OCI-LY3 (cell line): ENCODE data around the gene LRP3.
"Not testable (repeated sequence)": the region's sequence is repeated elsewhere in the genome, so short reads cannot be mapped to it uniquely, and the experiment has no call there.

Source experiments
- H2AFZ ChIP-seq: fragments of 200-600, 300-600 bp; shearing (Covaris generic); 2 replicates; pipeline ENCODE4 v1.6.0; 2014; ENCODE audit warnings: antibody characterized with exemption, low read depth, low read length
- H3K27ac ChIP-seq: fragments of 200-600, 300-600 bp; sonication (generic); 2 replicates; pipeline ENCODE4 v1.5.1; 2014; ENCODE audit warnings: mild to moderate bottlenecking, low read length, moderate library complexity, mixed read lengths
- H3K27me3 ChIP-seq: fragments of 200-600, 300-600 bp; sonication (generic); 2 replicates; pipeline ENCODE4 v1.6.1; 2014; ENCODE audit warnings: low read depth, low read length, mixed read lengths
- H3K36me3 ChIP-seq: fragments of 200-600, 300-600 bp; sonication (generic); replicated peaks from 2 replicates; pipeline ENCODE3; 2014; ENCODE audit warnings: low read depth, low read length, mixed read lengths
- H3K4me1 ChIP-seq: fragments of 300-600, 200-600 bp; sonication (generic); 2 replicates; pipeline ENCODE4 v1.6.1; 2014; ENCODE audit warnings: low read length, mixed read lengths
- H3K4me2 ChIP-seq: fragments of 200-600, 300-600 bp; sonication (generic); 2 replicates; pipeline ENCODE4 v1.6.1; 2014; ENCODE audit warnings: low read length, mixed read lengths
- H3K4me3 ChIP-seq: fragments of 300-600, 200-600 bp; sonication (generic); 2 replicates; pipeline ENCODE4 v1.5.1; 2014; ENCODE audit warnings: antibody characterized with exemption, mild to moderate bottlenecking, low read length, moderate library complexity
- H3K79me2 ChIP-seq: fragments of 300-600, 200-600 bp; shearing (Covaris generic); 2 replicates; pipeline ENCODE4 v1.6.1; 2014; ENCODE audit warnings: mild to moderate bottlenecking, low read length, mixed read lengths
- H3K9ac ChIP-seq: fragments of 300-600, 200-600 bp; shearing (Covaris generic); 2 replicates; pipeline ENCODE4 v1.6.0; 2014; ENCODE audit warnings: mild to moderate bottlenecking, low read length, moderate library complexity
- H3K9me3 ChIP-seq: fragments of 200-600, 300-600 bp; shearing (Covaris generic); 2 replicates; pipeline ENCODE4 v1.6.1; 2014; ENCODE audit warnings: low read length, mixed read lengths; ENCODE audit not compliant: insufficient read depth
- H4K20me1 ChIP-seq: fragments of 200-600, 300-600 bp; sonication (generic); 2 replicates; pipeline ENCODE4 v1.6.1; 2016; ENCODE audit warnings: low read length, mixed read lengths; ENCODE audit not compliant: insufficient read depth
- EZH2phosphoT487 ChIP-seq: fragments of 200-600 bp; shearing (Covaris generic); IDR thresholded peaks from 2 replicates; pipeline ENCODE4 v1.6.1; 2018; ENCODE audit warnings: antibody characterized with exemption, mixed run types, low read depth
- TF ChIP-seq, protein P1 (sequence below): fragments of 200-600, 300-600 bp; sonication (generic); IDR thresholded peaks from 2 replicates; pipeline ENCODE4 v1.5.1; 2014; ENCODE audit warnings: antibody characterized with exemption, low read length, low read depth

The LRP3 gene

DNA sequence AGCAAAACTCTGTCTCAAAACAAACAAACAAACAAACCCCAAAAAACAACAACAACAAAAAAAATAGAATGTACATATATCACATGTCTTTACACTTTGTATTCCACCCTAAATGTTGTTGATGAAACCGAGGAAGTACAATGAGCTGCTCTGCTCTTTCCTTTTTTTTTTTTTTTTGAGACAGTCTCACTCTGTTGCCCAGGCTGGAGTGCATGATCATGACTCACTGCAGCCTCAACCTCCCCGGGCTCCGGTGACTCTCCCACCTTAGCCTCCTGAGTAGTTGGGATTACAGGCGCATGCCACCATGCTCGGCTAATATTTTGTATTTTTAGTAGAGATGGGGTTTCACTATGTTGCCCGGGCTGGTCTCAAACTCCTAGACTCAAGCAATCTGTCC lies 30.6 kb upstream of the LRP3 start:
- no peaks in the 10 kb centered on the region for H4K20me1 ChIP-seq

DNA sequence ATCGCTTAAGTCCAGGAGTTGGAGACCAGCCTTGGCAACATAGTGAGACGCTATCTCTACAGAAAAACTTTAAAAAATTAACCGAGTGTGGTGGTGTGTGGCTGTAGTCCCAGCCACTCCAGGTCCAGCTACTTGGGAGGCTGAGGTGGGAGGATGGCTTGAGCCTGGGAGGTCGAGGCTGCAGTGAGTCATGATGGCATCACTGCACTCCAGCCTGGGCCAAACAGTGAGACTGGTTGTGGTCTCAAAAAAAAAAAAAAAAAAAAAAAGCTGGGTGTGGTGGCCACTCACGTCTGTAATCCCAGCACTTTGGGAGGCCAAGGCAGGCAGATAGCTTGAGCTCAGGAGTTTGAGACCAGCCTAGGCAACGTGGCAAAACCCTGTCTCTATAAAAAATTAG lies 28.1 kb upstream of the LRP3 start:
- H3K27me3 ChIP-seq, H3K9me3 ChIP-seq, H3K27ac ChIP-seq, H3K79me2 ChIP-seq, H3K4me3 ChIP-seq, H3K4me1 ChIP-seq, H2AFZ ChIP-seq, H3K36me3 ChIP-seq, H4K20me1 ChIP-seq, H3K4me2 ChIP-seq, H3K9ac ChIP-seq: not testable (repeated sequence)

More for the DNA sequence above, 30.6 kb upstream of the LRP3 start:
- H3K4me2 ChIP-seq: no peak overlapping the region
- no peaks in the 10 kb centered on the region for H3K36me3 ChIP-seq
- no peaks in the 10 kb centered on the region for H3K27me3 ChIP-seq
- no peak overlapping the region for H3K4me3 ChIP-seq
- no peak overlapping the region for H3K27ac ChIP-seq
- no peaks in the 10 kb centered on the region for H3K4me1 ChIP-seq
- H2AFZ ChIP-seq: no peak overlapping the region
- peaks cover 5% of the 10 kb centered on the region for H3K9me3 ChIP-seq
- H3K9ac ChIP-seq: no peak overlapping the region
- H3K79me2 ChIP-seq: no peaks in the 10 kb centered on the region
- TF ChIP-seq, protein P1, sequence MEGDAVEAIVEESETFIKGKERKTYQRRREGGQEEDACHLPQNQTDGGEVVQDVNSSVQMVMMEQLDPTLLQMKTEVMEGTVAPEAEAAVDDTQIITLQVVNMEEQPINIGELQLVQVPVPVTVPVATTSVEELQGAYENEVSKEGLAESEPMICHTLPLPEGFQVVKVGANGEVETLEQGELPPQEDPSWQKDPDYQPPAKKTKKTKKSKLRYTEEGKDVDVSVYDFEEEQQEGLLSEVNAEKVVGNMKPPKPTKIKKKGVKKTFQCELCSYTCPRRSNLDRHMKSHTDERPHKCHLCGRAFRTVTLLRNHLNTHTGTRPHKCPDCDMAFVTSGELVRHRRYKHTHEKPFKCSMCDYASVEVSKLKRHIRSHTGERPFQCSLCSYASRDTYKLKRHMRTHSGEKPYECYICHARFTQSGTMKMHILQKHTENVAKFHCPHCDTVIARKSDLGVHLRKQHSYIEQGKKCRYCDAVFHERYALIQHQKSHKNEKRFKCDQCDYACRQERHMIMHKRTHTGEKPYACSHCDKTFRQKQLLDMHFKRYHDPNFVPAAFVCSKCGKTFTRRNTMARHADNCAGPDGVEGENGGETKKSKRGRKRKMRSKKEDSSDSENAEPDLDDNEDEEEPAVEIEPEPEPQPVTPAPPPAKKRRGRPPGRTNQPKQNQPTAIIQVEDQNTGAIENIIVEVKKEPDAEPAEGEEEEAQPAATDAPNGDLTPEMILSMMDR: no peak
- TF ChIP-seq EZH2phosphoT487: no peak

- no peaks in the 10 kb centered on the region for H3K79me2 ChIP-seq
- H3K27me3 ChIP-seq: no peaks in the 10 kb centered on the region
- H2AFZ ChIP-seq: no peak overlapping the region
- H3K4me1 ChIP-seq: no peaks in the 10 kb centered on the region
- no peaks in the 10 kb centered on the region for H4K20me1 ChIP-seq
- no peaks in the 10 kb centered on the region for H3K36me3 ChIP-seq
- H3K9ac ChIP-seq: no peak overlapping the region
- TF ChIP-seq EZH2phosphoT487: no peak
- H3K27ac ChIP-seq: no peak overlapping the region
- peaks cover 5% of the 10 kb centered on the region for H3K9me3 ChIP-seq
- H3K4me3 ChIP-seq: no peak overlapping the region
- no peak overlapping the region for H3K4me2 ChIP-seq
Measured at GRCh38 chr19:33167438-33167837, 26.7 kb upstream of the LRP3 start.

- H3K27ac ChIP-seq: no peak overlapping the region
- no peaks in the 10 kb centered on the region for H3K36me3 ChIP-seq
- no peaks in the 10 kb centered on the region for H4K20me1 ChIP-seq
- no peak overlapping the region for H2AFZ ChIP-seq
- no peak overlapping the region for H3K9ac ChIP-seq
- TF ChIP-seq, protein P1: no peak
- TF ChIP-seq EZH2phosphoT487: no peak
- H3K79me2 ChIP-seq: no peaks in the 10 kb centered on the region
- no peak overlapping the region for H3K4me2 ChIP-seq
- no peaks in the 10 kb centered on the region for H3K27me3 ChIP-seq
- H3K4me3 ChIP-seq: no peak overlapping the region
- peaks cover 5% of the 10 kb centered on the region for H3K9me3 ChIP-seq
- no peaks in the 10 kb centered on the region for H3K4me1 ChIP-seq
Measured at GRCh38 chr19:33168528-33168927, 25.6 kb upstream of the LRP3 start.

DNA sequence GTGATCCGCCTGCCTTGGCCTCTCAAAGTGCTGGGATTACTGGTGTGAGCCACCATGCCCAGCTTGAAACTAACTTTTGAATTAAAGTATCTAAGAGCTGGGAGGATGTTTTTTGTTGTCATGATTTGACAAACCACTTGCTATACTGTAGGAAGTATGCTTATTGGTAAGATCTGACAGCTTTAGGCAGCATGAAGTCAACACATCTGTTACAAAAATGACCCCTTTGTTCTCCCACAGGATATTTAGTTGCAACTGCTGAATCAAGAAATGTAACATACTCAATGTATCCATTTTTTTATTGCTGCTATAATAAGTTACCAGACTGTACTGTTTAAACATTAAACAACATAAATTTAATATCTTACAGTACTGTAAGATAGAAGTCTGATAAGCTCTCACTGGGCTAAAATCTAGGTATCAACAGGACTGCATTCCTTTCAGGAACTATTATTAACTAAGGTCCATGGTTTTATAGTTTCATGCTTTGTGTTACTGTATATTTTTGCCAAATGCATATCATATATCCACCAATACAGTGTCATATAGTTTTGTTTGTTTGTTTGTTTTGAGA lies 22.8 kb upstream of the LRP3 start:
- TF ChIP-seq, protein P1: no peak
- no peak for TF ChIP-seq EZH2phosphoT487
- peaks cover 5% of the 10 kb centered on the region for H3K9me3 ChIP-seq
- H3K79me2 ChIP-seq: peaks cover 11% of the 10 kb centered on the region
- no peaks in the 10 kb centered on the region for H4K20me1 ChIP-seq
- no peak overlapping the region for H3K9ac ChIP-seq
- H3K27ac ChIP-seq: no peak overlapping the region
- no peak overlapping the region for H3K4me3 ChIP-seq
- H2AFZ ChIP-seq: no peak overlapping the region
- H3K4me1 ChIP-seq: peaks cover 6% of the 10 kb centered on the region; the same call in 1 of the 2 replicates
- H3K36me3 ChIP-seq: no peaks in the 10 kb centered on the region
- H3K4me2 ChIP-seq: no peak overlapping the region
- H3K27me3 ChIP-seq: no peaks in the 10 kb centered on the region
